ENCODE data around the gene CEBPA. TPM values are rescaled to one million over a fixed set of nuclear protein-coding genes. Genes with fewer than 3 reads are reported as not detected.

The CEBPA gene
- total RNA-seq, 2 experiments from 2014 or later: 2.1 to 2.5 TPM

DNA sequence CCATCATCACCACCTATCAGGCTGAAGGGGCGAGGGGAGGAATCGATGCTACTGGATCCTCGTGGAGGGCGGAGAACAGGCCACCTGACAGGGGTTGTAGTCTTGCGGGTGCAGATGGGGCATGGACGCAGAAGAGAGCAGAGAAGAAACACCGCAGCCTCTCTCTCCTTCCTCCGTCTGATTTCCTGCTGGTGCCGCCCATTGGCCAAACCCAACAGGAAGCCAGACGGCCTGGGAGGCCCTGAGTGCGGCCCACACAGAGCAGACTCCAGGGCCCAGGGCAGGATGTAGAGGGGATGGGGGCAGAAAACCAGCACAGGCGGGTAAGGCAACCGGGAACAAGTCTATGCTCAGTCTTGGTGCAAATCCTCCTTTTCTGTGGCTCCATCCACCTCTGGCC is 15.4 kb downstream of the CEBPA start:
- H3K9me3 ChIP-seq (ENCODE audit: low read length): peaks cover 10% of the 10 kb centered on the region; the same call in 1 of the 2 replicates
- no peak overlapping the region for H3K4me3 ChIP-seq (ENCODE audit: low read depth, low read length, poor library complexity, severe bottlenecking)
- TF ChIP-seq CTCF (conservative IDR thresholded peaks at IDR 0.05; ENCODE audit: low read length) (no peak), EZH2phosphoT487 (IDR thresholded peaks at IDR 0.05; ENCODE audit: borderline replicate concordance, low read depth, low read length) (no peak)
- no peaks in the 10 kb centered on the region for H3K79me2 ChIP-seq (ENCODE audit: insufficient read depth, low read depth, low read length)
- ChIA-PET POLR2A (no interaction called here), CTCF (ENCODE audit: unreplicated experiment) (no interaction called here)
- no peak overlapping the region for H2AFZ ChIP-seq (ENCODE audit: low read length)
- H4K20me1 ChIP-seq (ENCODE audit: insufficient read depth, low read length): no peaks in the 10 kb centered on the region
- no TSS peak for BruUV-seq (replicated peaks)
- no peaks in the 10 kb centered on the region for H3K9me2 ChIP-seq (ENCODE audit: insufficient read depth, low read length)
- no peak overlapping the region for H3K4me2 ChIP-seq (ENCODE audit: low read length)
- no peaks in the 10 kb centered on the region for H3K36me3 ChIP-seq (ENCODE audit: insufficient read depth, low read length)
- no peaks in the 10 kb centered on the region for H3K4me1 ChIP-seq (ENCODE audit: insufficient read depth, low read length, poor library complexity, severe bottlenecking)
- intact Hi-C loops (cut with micrococcal nuclease; ENCODE audit: unreplicated experiment): no loop called here
- DNase-seq (ENCODE audit: low spot score): no peak
- no peak overlapping the region for H3K27ac ChIP-seq (ENCODE audit: low read depth, low read length, poor library complexity, severe bottlenecking)

GRCh38 chr19:33285441-33285927 is 16.9 kb downstream of the CEBPA start:
- Histone ChIP-seq H3K79me2 (ENCODE audit: insufficient read depth, low read depth, low read length) (no peaks in the 10 kb centered on the region), H3K27ac (ENCODE audit: low read depth, low read length, poor library complexity, severe bottlenecking) (no peak overlapping the region), H3K9me2 (ENCODE audit: insufficient read depth, low read length) (no peaks in the 10 kb centered on the region), H3K4me2 (ENCODE audit: low read length) (no peak overlapping the region), H3K36me3 (ENCODE audit: insufficient read depth, low read length) (no peaks in the 10 kb centered on the region), H2AFZ (ENCODE audit: low read length) (no peak overlapping the region), H3K9me3 (ENCODE audit: low read length) (peaks cover 10% of the 10 kb centered on the region; the same call in 1 of the 2 replicates), H4K20me1 (ENCODE audit: insufficient read depth, low read length) (no peaks in the 10 kb centered on the region), H3K4me3 (ENCODE audit: low read depth, low read length, poor library complexity, severe bottlenecking) (no peak overlapping the region), H3K4me1 (ENCODE audit: insufficient read depth, low read length, poor library complexity, severe bottlenecking) (no peaks in the 10 kb centered on the region)
- DNase-seq (ENCODE audit: low spot score): no peak
- intact Hi-C loops (cut with micrococcal nuclease; ENCODE audit: unreplicated experiment): no loop called here
- TF ChIP-seq EZH2phosphoT487 (IDR thresholded peaks at IDR 0.05; ENCODE audit: borderline replicate concordance, low read depth, low read length): no peak
- TF ChIP-seq CTCF (conservative IDR thresholded peaks at IDR 0.05; ENCODE audit: low read length): no peak
- CTCF ChIA-PET (ENCODE audit: unreplicated experiment): no interaction called here
- no TSS peak for BruUV-seq (replicated peaks)
- POLR2A ChIA-PET: no interaction called here

DNA sequence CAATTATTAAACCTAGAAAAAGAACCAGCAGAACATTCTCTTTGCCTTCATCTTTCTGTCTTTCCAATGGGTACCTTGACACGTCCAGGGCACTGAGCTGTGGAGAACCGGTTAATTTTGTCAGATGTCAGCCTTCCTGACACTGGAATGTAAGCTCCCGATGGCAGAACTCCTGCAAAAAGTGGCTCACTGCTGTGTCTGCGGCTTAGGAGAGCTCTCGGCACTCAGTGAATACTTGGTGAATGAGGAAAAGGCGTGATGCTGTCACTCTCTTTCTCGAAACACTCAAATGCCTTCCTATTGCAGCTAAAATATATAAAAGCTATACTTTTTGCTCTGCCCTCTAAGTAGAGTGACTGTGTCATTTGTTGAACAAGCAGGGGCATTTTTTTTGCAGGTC is 17.6 kb downstream of the CEBPA start:
- ChIA-PET CTCF (ENCODE audit: unreplicated experiment) (no interaction called here), POLR2A (no interaction called here)
- no peak for TF ChIP-seq CTCF (conservative IDR thresholded peaks at IDR 0.05; ENCODE audit: low read length)
- TF ChIP-seq EZH2phosphoT487 (IDR thresholded peaks at IDR 0.05; ENCODE audit: borderline replicate concordance, low read depth, low read length): no peak
- Histone ChIP-seq H3K9me3 (ENCODE audit: low read length) (peaks cover 10% of the 10 kb centered on the region; the same call in 1 of the 2 replicates), H2AFZ (ENCODE audit: low read length) (no peak overlapping the region), H3K27ac (ENCODE audit: low read depth, low read length, poor library complexity, severe bottlenecking) (no peak overlapping the region), H3K79me2 (ENCODE audit: insufficient read depth, low read depth, low read length) (no peaks in the 10 kb centered on the region), H3K4me2 (ENCODE audit: low read length) (no peak overlapping the region), H3K4me3 (ENCODE audit: low read depth, low read length, poor library complexity, severe bottlenecking) (no peak overlapping the region), H3K9me2 (ENCODE audit: insufficient read depth, low read length) (no peaks in the 10 kb centered on the region), H3K36me3 (ENCODE audit: insufficient read depth, low read length) (no peaks in the 10 kb centered on the region), H3K4me1 (ENCODE audit: insufficient read depth, low read length, poor library complexity, severe bottlenecking) (no peaks in the 10 kb centered on the region), H4K20me1 (ENCODE audit: insufficient read depth, low read length) (no peaks in the 10 kb centered on the region)
- intact Hi-C loops (cut with micrococcal nuclease; ENCODE audit: unreplicated experiment): no loop called here
- BruUV-seq (replicated peaks): no TSS peak
- no peak for DNase-seq (ENCODE audit: low spot score)

All from OCI-LY7 (cell line).